ENCODE measurements around the gene ZNF559. TPM values are rescaled to one million over a fixed set of nuclear protein-coding genes. Genes with fewer than 3 reads are reported as not detected.

ZNF559 gene
- total and polyA plus RNA-seq, 2 experiments from 2014 or later = 8.1 to 13.4 TPM

GRCh38 chr19:9323557-9323918, 441 bp upstream of the ZNF559 start:
- 27 to 29% methylated on average over 9 of the region's 9 CpGs for WGBS, 2 experiments (ENCODE audit: low coverage in 1 of 2, low lambda C conversion rate in 2 of 2, missing lambda C conversion rate in 2 of 2)
- H4K20me1 ChIP-seq (ENCODE audit: insufficient read depth) = no peaks in the 10 kb centered on the region
- H3K4me3 ChIP-seq = peak overlapping the region; percentile 94
- no peaks in the 10 kb centered on the region for H3K9me2 ChIP-seq (ENCODE audit: insufficient read depth)
- peak overlapping the region; percentile 100 for H2AFZ ChIP-seq
- H3K4me2 ChIP-seq (ENCODE audit: unreplicated experiment) = peak overlapping the region; percentile 89
- peak overlapping the region; percentile 79 for H3K27ac ChIP-seq
- H3K9ac ChIP-seq = peak overlapping the region; percentile 86
- no peaks in the 10 kb centered on the region for H3K9me3 ChIP-seq (ENCODE audit: low read depth)
- H3K4me1 ChIP-seq (ENCODE audit: insufficient read depth) = no peaks in the 10 kb centered on the region
- TF ChIP-seq EZH2phosphoT487 (IDR thresholded peaks at IDR 0.05; ENCODE audit: insufficient read depth, low read depth) = no peak
- no peak for TF ChIP-seq EZH2 (IDR thresholded peaks at IDR 0.05; ENCODE audit: insufficient read depth, poor library complexity, severe bottlenecking)
- peaks cover 5% of the 10 kb centered on the region for H3K36me3 ChIP-seq (ENCODE audit: low read depth)
- in situ Hi-C loops (cut with MboI) = loop anchor here (25.0 kb wide), 1 partner anchor 464 kb away; no protein-coding TSS in a partner anchor
- no peaks in the 10 kb centered on the region for H3K27me3 ChIP-seq (replicated peaks; ENCODE audit: insufficient read depth)
- peaks cover 14% of the 10 kb centered on the region; the same call in 1 of the 2 replicates for H3F3A ChIP-seq (ENCODE audit: insufficient read depth)
- peaks cover 38% of the 10 kb centered on the region for H3K79me2 ChIP-seq (ENCODE audit: insufficient read depth)
- DNase-seq = peak; percentile 73

DNA sequence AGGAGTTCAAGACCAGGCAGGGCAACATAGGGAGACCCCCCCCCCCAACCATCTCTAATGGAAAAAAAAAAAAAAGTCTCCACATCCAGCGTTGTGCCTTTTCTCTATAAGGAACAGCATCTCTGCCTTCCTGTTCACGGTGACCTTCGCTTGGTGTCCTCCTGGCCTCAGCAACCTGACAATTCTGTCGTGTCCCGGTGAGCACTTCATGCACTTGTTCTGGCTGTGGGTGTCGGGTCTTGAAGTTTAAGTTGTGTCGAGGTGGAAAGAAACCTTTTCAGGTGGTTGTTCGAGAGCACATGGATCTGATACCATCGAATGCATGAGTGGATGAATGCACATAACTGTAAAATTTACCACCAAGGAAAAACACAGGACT, 594 bp downstream of the ZNF559 start:
- TF ChIP-seq EZH2 (IDR thresholded peaks at IDR 0.05; ENCODE audit: insufficient read depth, poor library complexity, severe bottlenecking) (no peak), EZH2phosphoT487 (IDR thresholded peaks at IDR 0.05; ENCODE audit: insufficient read depth, low read depth) (no peak)
- Histone ChIP-seq H2AFZ (peak overlapping the region; percentile 100), H3K4me3 (peak overlapping the region; percentile 94), H3K36me3 (ENCODE audit: low read depth) (peaks cover 8% of the 10 kb centered on the region), H3K9me2 (ENCODE audit: insufficient read depth) (no peaks in the 10 kb centered on the region), H3K9me3 (ENCODE audit: low read depth) (peaks cover 3% of the 10 kb centered on the region), H3K27me3 (replicated peaks; ENCODE audit: insufficient read depth) (no peaks in the 10 kb centered on the region), H3K27ac (peak overlapping the region; percentile 79), H3F3A (ENCODE audit: insufficient read depth) (peaks cover 14% of the 10 kb centered on the region; the same call in 1 of the 2 replicates), H3K79me2 (ENCODE audit: insufficient read depth) (peaks cover 47% of the 10 kb centered on the region), H4K20me1 (ENCODE audit: insufficient read depth) (no peaks in the 10 kb centered on the region), H3K4me1 (ENCODE audit: insufficient read depth) (no peaks in the 10 kb centered on the region), H3K4me2 (ENCODE audit: unreplicated experiment) (peak overlapping the region; percentile 98), H3K9ac (peak overlapping the region; percentile 86)
- WGBS, 2 experiments (ENCODE audit: low coverage in 1 of 2, low lambda C conversion rate in 2 of 2, missing lambda C conversion rate in 2 of 2) = 40 to 45% methylated on average over 9 of the region's 9 CpGs
- no peak for DNase-seq
- in situ Hi-C loops (cut with MboI) = loop anchor here (25.0 kb wide), 1 partner anchor 463 kb away; no protein-coding TSS in a partner anchor

DNA sequence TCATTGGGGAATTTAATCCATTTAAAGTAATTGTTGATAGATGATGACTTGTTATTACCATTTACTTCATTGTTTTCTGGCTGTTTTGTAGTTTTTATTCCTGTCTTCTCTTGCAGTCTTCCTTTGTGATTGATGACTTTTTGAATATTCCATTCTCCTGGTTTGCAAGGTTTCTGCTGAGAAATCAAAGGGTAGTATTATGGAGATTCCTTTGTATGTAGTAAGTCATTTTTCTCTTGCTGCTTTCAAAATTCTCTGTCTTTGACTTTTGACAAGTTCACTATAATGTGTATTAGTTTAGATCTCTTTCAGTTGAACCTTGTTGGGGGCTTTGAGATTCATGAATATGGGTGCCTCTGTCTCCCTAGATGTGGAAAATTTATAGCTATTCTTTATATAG, 6.0 kb downstream of the ZNF559 start:
- DNase-seq = no peak
- in situ Hi-C loops (cut with MboI) = no loop called here
- no peaks in the 10 kb centered on the region for H3F3A ChIP-seq (ENCODE audit: insufficient read depth)
- H3K9me3 ChIP-seq (ENCODE audit: low read depth) = peaks cover 8% of the 10 kb centered on the region
- no peak overlapping the region for H3K4me2 ChIP-seq (ENCODE audit: unreplicated experiment)
- H4K20me1 ChIP-seq (ENCODE audit: insufficient read depth) = no peaks in the 10 kb centered on the region
- H3K4me1 ChIP-seq (ENCODE audit: insufficient read depth) = no peaks in the 10 kb centered on the region
- peaks cover 54% of the 10 kb centered on the region for H3K36me3 ChIP-seq (ENCODE audit: low read depth)
- no peaks in the 10 kb centered on the region for H3K9me2 ChIP-seq (ENCODE audit: insufficient read depth)
- H3K9ac ChIP-seq = no peak overlapping the region
- no peak overlapping the region for H2AFZ ChIP-seq
- H3K27me3 ChIP-seq (replicated peaks; ENCODE audit: insufficient read depth) = no peaks in the 10 kb centered on the region
- H3K27ac ChIP-seq = no peak overlapping the region
- no peak for TF ChIP-seq EZH2phosphoT487 (IDR thresholded peaks at IDR 0.05; ENCODE audit: insufficient read depth, low read depth)
- TF ChIP-seq EZH2 (IDR thresholded peaks at IDR 0.05; ENCODE audit: insufficient read depth, poor library complexity, severe bottlenecking) = no peak
- H3K79me2 ChIP-seq (ENCODE audit: insufficient read depth) = peaks cover 82% of the 10 kb centered on the region
- H3K4me3 ChIP-seq = no peak overlapping the region

DNA sequence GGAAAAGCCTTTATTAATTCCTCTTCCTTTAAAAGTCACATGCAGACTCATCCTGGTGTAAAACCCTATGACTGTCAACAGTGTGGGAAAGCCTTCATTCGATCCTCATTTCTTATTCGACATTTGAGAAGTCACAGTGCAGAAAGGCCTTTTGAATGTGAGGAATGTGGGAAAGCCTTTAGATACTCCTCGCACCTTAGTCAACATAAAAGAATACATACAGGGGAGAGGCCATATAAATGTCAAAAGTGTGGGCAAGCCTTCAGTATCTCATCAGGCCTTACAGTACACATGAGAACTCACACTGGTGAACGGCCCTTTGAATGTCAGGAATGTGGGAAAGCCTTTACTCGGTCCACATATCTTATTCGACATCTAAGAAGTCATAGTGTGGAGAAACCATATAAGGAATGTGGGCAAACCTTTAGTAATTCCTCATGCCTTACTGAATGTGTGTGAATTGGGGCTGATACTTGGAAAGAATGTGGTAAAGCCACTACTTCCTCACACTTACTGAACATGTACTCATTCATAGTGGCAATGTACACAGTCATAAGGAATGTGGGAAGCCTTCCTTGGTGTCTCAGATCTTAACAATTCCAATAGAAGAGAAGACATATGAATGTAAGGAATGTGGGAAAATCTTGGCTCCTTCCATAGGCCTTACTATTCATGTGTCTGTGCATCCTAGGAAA, 18.8 kb downstream of the ZNF559 start:
- H3K79me2 ChIP-seq (ENCODE audit: insufficient read depth) = 0 out of 2 replicates have a peak, but pooled peaks cover 8% of the 10 kb centered on the region
- peaks cover 14% of the 10 kb centered on the region for H3F3A ChIP-seq (ENCODE audit: insufficient read depth)
- no peak for TF ChIP-seq EZH2phosphoT487 (IDR thresholded peaks at IDR 0.05; ENCODE audit: insufficient read depth, low read depth)
- no peak for TF ChIP-seq EZH2 (IDR thresholded peaks at IDR 0.05; ENCODE audit: insufficient read depth, poor library complexity, severe bottlenecking)
- no peak overlapping the region for H3K9ac ChIP-seq
- H3K4me1 ChIP-seq (ENCODE audit: insufficient read depth) = no peaks in the 10 kb centered on the region
- H3K36me3 ChIP-seq (ENCODE audit: low read depth) = peaks cover 63% of the 10 kb centered on the region
- no peak overlapping the region for H2AFZ ChIP-seq
- no peaks in the 10 kb centered on the region for H3K9me2 ChIP-seq (ENCODE audit: insufficient read depth)
- DNase-seq = peak; percentile 2
- in situ Hi-C loops (cut with MboI) = no loop called here
- 93 to 96% methylated on average over 6 of the region's 6 CpGs for WGBS, 2 experiments (ENCODE audit: low coverage in 1 of 2, low lambda C conversion rate in 2 of 2, missing lambda C conversion rate in 2 of 2)
- no peaks in the 10 kb centered on the region for H4K20me1 ChIP-seq (ENCODE audit: insufficient read depth)
- no peak overlapping the region for H3K27ac ChIP-seq
- H3K4me3 ChIP-seq = no peak overlapping the region
- no peak overlapping the region for H3K4me2 ChIP-seq (ENCODE audit: unreplicated experiment)
- no peaks in the 10 kb centered on the region for H3K27me3 ChIP-seq (replicated peaks; ENCODE audit: insufficient read depth)
- H3K9me3 ChIP-seq (ENCODE audit: low read depth) = peaks cover 38% of the 10 kb centered on the region

All from GM23248 (cell line).